Neutrophil (primary cell): ENCODE measurements around the gene VAMP3.

ENCODE experiments used
- H3K27ac ChIP-seq: fragments of 200-600 bp; sonication (generic); 2 replicates; pipeline ENCODE4 v1.5.1; 2016; ENCODE audit warnings: mild to moderate bottlenecking, moderate library complexity
- H3K27me3 ChIP-seq: fragments of 200-600 bp; sonication (generic); 2 replicates; pipeline ENCODE4 v1.6.0; 2016; ENCODE audit warnings: mild to moderate bottlenecking
- H3K36me3 ChIP-seq: fragments of 200-600 bp; sonication (generic); 2 replicates; pipeline ENCODE4 v1.5.1; 2017
- H3K4me1 ChIP-seq, 2 experiments: fragments of 200-600 bp in 1 of 2; sonication (generic) in 1 of 2; 1 replicate in 1 of 2; 2 replicates in 1 of 2; pipeline versions ENCODE4 v1.5.1 to v1.6.1; 2013 to 2016; ENCODE audit warnings: low read depth in 1 of 2, low read length in 1 of 2, mild to moderate bottlenecking in 1 of 2, moderate library complexity in 1 of 2; ENCODE audit not compliant: control insufficient read depth in 1 of 2, insufficient read depth in 1 of 2
- H3K4me3 ChIP-seq, 2 experiments: fragments of 200-600 bp in 1 of 2; sonication (generic) in 1 of 2; 1 replicate in 1 of 2; 2 replicates in 1 of 2; pipeline ENCODE4 v1.5.1; 2013 to 2016; ENCODE audit warnings: low read depth in 1 of 2, low read length in 1 of 2, mild to moderate bottlenecking in 1 of 2, moderate library complexity in 1 of 2
- H3K9me3 ChIP-seq: fragments of 200-600 bp; sonication (generic); 2 replicates; pipeline ENCODE4 v1.5.1; 2016
- TF ChIP-seq, protein P1 (sequence below): fragments of 200-600 bp; sonication (generic); IDR thresholded peaks from 2 replicates; pipeline ENCODE4 v1.5.1; 2016; ENCODE audit warnings: antibody characterized with exemption

The VAMP3 gene

DNA sequence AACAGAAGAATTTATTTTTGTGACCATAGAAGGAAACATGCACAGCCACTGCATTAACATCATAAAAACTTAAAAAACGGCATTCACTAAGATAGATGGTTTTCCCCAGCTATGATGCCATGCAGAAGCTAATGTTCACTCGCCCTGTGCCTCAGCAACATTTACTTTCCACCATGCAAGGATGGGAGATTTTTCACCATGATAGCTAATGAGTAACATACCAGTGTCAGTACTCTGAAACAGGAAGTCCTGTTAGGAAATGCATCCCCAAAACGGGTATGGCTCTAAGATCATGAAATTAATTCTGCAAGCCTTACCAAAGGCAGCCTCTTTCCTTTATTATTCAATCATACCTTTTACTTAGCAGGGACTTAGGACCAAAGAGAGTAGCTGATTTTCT, 17.5 kb upstream of the VAMP3 start:
- Histone ChIP-seq H3K4me3 (peak overlapping the region in 1 of 2 experiments; percentile 12), H3K27me3 (no peaks in the 10 kb centered on the region), H3K9me3 (no peaks in the 10 kb centered on the region), H3K4me1 (peaks cover 26 to 27% of the 10 kb centered on the region in 2 experiments), H3K36me3 (no peaks in the 10 kb centered on the region), H3K27ac (peak overlapping the region; percentile 60)
- TF ChIP-seq, protein P1, sequence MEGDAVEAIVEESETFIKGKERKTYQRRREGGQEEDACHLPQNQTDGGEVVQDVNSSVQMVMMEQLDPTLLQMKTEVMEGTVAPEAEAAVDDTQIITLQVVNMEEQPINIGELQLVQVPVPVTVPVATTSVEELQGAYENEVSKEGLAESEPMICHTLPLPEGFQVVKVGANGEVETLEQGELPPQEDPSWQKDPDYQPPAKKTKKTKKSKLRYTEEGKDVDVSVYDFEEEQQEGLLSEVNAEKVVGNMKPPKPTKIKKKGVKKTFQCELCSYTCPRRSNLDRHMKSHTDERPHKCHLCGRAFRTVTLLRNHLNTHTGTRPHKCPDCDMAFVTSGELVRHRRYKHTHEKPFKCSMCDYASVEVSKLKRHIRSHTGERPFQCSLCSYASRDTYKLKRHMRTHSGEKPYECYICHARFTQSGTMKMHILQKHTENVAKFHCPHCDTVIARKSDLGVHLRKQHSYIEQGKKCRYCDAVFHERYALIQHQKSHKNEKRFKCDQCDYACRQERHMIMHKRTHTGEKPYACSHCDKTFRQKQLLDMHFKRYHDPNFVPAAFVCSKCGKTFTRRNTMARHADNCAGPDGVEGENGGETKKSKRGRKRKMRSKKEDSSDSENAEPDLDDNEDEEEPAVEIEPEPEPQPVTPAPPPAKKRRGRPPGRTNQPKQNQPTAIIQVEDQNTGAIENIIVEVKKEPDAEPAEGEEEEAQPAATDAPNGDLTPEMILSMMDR = no peak

DNA sequence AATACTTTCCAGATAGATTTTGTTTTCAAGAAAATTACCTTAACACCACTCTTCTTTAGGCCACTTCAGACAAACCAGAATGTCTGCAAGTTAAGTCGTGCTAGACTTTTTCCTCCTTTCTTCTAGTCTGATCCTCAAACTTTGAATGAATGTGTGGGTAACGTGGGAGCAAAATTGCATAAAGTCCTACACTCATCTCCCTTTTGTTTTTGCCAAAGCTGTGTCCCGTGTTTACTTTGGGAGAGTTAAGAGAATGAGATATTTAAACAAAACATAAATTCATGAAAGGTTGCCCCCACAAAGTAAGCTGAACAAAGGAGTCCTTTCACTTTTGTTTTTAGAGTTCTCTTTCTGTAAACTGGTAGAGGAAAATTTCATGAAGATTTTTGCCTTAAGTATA, 16.9 kb upstream of the VAMP3 start:
- TF ChIP-seq, protein P1 = no peak
- Histone ChIP-seq H3K4me3 (no peak overlapping the region), H3K4me1 (peaks cover 21% of the 10 kb centered on the region in 2 experiments), H3K27ac (peak overlapping the region; percentile 60), H3K9me3 (no peaks in the 10 kb centered on the region), H3K36me3 (no peaks in the 10 kb centered on the region), H3K27me3 (no peaks in the 10 kb centered on the region)

DNA sequence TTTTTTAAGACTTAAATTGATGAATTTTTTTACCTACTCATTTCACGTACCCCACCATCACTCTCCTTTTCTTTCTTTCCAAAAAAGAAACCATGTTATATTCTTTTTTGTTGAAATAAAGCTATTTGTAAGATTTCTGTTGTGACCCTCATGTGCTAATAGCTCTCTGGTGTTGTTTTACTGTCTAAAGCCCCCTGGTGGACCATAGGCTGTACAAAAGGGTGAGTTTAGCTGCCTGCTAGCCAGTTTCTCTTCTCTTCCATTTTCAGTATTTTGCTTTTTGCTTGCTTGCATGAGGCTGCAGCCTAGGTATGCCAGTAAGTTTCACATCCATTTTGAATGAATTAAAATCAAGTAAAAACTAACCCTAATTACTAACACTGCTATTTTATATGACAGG, 15.6 kb upstream of the VAMP3 start:
- TF ChIP-seq, protein P1 = no peak
- Histone ChIP-seq H3K27me3 (no peaks in the 10 kb centered on the region), H3K36me3 (no peaks in the 10 kb centered on the region), H3K4me1 (peaks cover 20% of the 10 kb centered on the region in 2 experiments), H3K9me3 (no peaks in the 10 kb centered on the region), H3K27ac (no peak overlapping the region), H3K4me3 (no peak overlapping the region)

DNA sequence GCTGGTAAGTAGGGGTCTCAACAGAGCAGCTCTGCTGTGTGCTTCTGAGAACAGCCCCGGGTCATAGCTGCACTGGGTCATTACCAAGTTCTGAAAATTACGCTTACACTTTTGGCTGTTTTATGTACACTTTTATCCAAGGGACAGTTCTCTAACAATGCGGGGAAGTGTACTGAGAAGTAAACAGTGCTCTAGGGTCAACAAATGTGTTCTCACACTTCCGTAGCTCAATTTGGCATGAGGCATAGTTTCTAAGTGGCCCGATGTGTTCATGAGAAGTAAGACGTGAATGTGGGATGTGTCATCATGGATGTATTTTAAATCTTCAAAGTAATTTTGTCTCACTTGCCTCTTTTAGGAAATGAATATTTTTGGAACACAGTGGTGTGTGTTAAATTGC, 10.9 kb upstream of the VAMP3 start:
- H3K4me3 ChIP-seq = no peak overlapping the region
- no peaks in the 10 kb centered on the region for H3K27me3 ChIP-seq
- TF ChIP-seq, protein P1 = no peak
- no peaks in the 10 kb centered on the region for H3K4me1 ChIP-seq
- no peaks in the 10 kb centered on the region for H3K9me3 ChIP-seq
- no peaks in the 10 kb centered on the region for H3K36me3 ChIP-seq
- H3K27ac ChIP-seq = no peak overlapping the region

DNA sequence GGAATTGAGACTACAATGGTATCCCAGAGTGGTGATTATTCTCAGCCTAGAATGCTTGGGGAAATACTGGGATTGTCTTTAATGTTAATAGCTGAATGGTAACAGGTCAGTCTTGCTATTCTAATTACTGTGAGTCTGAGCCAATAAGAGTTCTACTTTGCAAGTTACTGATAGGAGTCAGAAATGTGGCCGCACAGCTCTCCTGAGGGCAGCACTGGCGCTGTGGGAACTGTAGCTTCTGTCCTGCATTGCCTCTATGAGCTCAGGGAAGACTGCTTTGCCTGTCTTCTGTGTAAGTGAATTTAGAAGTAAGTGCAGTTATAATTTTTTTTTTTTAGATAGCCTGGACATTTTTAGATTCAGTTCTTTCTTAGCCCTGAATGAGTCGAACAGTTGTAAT, 10.0 kb upstream of the VAMP3 start:
- Histone ChIP-seq H3K27ac (no peak overlapping the region), H3K36me3 (no peaks in the 10 kb centered on the region)
- TF ChIP-seq, protein P1 = no peak

DNA sequence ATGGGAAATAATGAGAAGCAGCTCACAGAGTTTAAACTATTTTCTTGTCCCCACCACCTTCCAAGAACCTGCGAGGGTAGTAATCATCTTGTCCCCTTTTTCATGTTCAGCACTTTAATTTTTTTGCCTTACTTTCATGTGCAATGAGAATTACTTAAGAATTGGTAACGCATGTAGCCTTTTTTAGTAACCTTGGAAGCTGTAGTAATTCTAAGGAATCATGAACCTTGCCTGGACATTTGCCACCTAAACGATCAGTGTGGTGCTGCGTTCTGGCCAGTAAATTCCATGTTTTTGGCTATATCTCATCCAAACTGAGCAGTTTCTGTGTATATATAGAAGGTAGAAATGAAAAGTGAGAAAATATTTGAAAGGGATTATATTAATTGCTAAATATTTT, 3.9 kb upstream of the VAMP3 start:
- Histone ChIP-seq H3K4me1 (peaks cover 12 to 15% of the 10 kb centered on the region in 2 experiments), H3K4me3 (no peak overlapping the region), H3K36me3 (no peaks in the 10 kb centered on the region), H3K27me3 (peaks cover 6% of the 10 kb centered on the region), H3K27ac (no peak overlapping the region), H3K9me3 (no peaks in the 10 kb centered on the region)
- TF ChIP-seq, protein P1 = no peak

More for the DNA sequence above, 10.0 kb upstream of the VAMP3 start:
- H3K9me3 ChIP-seq = no peaks in the 10 kb centered on the region
- no peak overlapping the region for H3K4me3 ChIP-seq
- no peaks in the 10 kb centered on the region for H3K4me1 ChIP-seq
- no peaks in the 10 kb centered on the region for H3K27me3 ChIP-seq
